Measurements from ENCODE around the gene ADD2.

ADD2 gene

GRCh38 chr2:70785137-70785911 lies 17.3 kb upstream of the ADD2 start:
- DNase-seq = no peak

GRCh38 chr2:70784320-70784719 lies 16.3 kb upstream of the ADD2 start:
- no peak for DNase-seq

- no peak for DNase-seq
Observed at GRCh38 chr2:70779911-70780545, 12.0 kb upstream of the ADD2 start.

- no peak for DNase-seq
Observed at GRCh38 chr2:70779491-70779890, 11.5 kb upstream of the ADD2 start.

GRCh38 chr2:70778676-70779075 lies 10.7 kb upstream of the ADD2 start:
- DNase-seq = no peak

GRCh38 chr2:70777450-70777849 lies 9.4 kb upstream of the ADD2 start:
- no peak for DNase-seq

GRCh38 chr2:70776266-70776665 lies 8.3 kb upstream of the ADD2 start:
- DNase-seq = no peak

- no peak for DNase-seq
Observed at GRCh38 chr2:70775141-70775540, 7.1 kb upstream of the ADD2 start.

- no peak for DNase-seq
Observed at GRCh38 chr2:70772486-70773155, 4.6 kb upstream of the ADD2 start.

- DNase-seq = no peak
Observed at GRCh38 chr2:70771446-70771845, 3.4 kb upstream of the ADD2 start.

GRCh38 chr2:70769450-70769849 lies 1.4 kb upstream of the ADD2 start:
- no peak for DNase-seq

- no peak for DNase-seq
Observed at GRCh38 chr2:70768590-70769085, 638 bp upstream of the ADD2 start.

GRCh38 chr2:70767079-70767698 lies 811 bp downstream of the ADD2 start:
- DNase-seq = no peak

GRCh38 chr2:70766357-70767078 lies 1.5 kb downstream of the ADD2 start:
- no peak for DNase-seq

- DNase-seq = no peak
Observed at GRCh38 chr2:70765507-70765906, 2.5 kb downstream of the ADD2 start.

GRCh38 chr2:70759446-70759845 lies 8.6 kb downstream of the ADD2 start:
- no peak for DNase-seq

- DNase-seq = no peak
Observed at GRCh38 chr2:70757966-70758365, 10.0 kb downstream of the ADD2 start.

GRCh38 chr2:70757360-70757759 lies 10.6 kb downstream of the ADD2 start:
- no peak for DNase-seq

GRCh38 chr2:70756128-70756527 lies 11.9 kb downstream of the ADD2 start:
- no peak for DNase-seq

- DNase-seq = no peak
Observed at GRCh38 chr2:70753902-70754301, 14.1 kb downstream of the ADD2 start.

- no peak for DNase-seq
Observed at GRCh38 chr2:70753031-70753430, 15.0 kb downstream of the ADD2 start.

GRCh38 chr2:70752396-70752795 lies 15.6 kb downstream of the ADD2 start:
- no peak for DNase-seq

- no peak for DNase-seq
Observed at GRCh38 chr2:70751881-70752280, 16.1 kb downstream of the ADD2 start.
